ENCODE data around the gene POLD1. TPM values are rescaled to one million over a fixed set of nuclear protein-coding genes. Genes with fewer than 3 reads are reported as not detected.
"Not testable (repeated sequence)": the region's sequence is repeated elsewhere in the genome, so short reads cannot be mapped to it uniquely, and the experiment has no call there.

Gene POLD1
- total RNA-seq, 2 donors from 2014 or later, result 106 to 127 TPM

DNA sequence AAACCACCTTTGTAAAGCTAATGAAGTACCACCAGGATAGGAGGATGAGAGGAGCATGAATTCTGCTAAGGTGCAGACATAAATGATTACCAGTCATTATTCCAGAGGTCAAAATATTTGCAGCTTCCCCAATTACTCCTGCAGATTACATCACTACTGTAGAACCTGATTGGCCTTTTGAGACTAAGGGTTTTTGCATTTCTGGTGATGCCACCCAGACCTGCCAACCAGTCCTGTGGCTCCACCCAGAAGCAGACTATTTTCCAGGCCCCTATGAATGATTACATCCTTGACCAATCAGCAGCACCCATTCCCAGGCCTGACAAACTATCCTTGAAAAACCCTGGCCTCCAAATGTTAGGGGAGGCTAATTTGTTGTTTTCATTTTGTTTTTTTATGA lies 43.8 kb upstream of the POLD1 start:
- H3K4me1 Mint-ChIP-seq, result peaks cover 2% of the 10 kb centered on the region
- Histone ChIP-seq H3K4me3 (ENCODE audit: low read length) (no peak overlapping the region), H3K27me3 (ENCODE audit: control insufficient read depth, insufficient read depth, low read length, poor library complexity, severe bottlenecking) (no peaks in the 10 kb centered on the region), H3K36me3 (ENCODE audit: control insufficient read depth, insufficient read depth, low read length) (no peaks in the 10 kb centered on the region), H3K4me1 (ENCODE audit: control insufficient read depth, insufficient read depth, low read length) (no peaks in the 10 kb centered on the region), H3K27ac (ENCODE audit: low read depth, low read length) (no peak overlapping the region), H3K9ac (ENCODE audit: extremely low read depth, low read length, poor library complexity, severe bottlenecking) (no peak overlapping the region), H3K9me3 (ENCODE audit: control insufficient read depth, low read length) (peaks cover 7% of the 10 kb centered on the region)
- H3K4me3 Mint-ChIP-seq, result no peak overlapping the region
- TF ChIP-seq, protein P1, sequence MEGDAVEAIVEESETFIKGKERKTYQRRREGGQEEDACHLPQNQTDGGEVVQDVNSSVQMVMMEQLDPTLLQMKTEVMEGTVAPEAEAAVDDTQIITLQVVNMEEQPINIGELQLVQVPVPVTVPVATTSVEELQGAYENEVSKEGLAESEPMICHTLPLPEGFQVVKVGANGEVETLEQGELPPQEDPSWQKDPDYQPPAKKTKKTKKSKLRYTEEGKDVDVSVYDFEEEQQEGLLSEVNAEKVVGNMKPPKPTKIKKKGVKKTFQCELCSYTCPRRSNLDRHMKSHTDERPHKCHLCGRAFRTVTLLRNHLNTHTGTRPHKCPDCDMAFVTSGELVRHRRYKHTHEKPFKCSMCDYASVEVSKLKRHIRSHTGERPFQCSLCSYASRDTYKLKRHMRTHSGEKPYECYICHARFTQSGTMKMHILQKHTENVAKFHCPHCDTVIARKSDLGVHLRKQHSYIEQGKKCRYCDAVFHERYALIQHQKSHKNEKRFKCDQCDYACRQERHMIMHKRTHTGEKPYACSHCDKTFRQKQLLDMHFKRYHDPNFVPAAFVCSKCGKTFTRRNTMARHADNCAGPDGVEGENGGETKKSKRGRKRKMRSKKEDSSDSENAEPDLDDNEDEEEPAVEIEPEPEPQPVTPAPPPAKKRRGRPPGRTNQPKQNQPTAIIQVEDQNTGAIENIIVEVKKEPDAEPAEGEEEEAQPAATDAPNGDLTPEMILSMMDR (conservative IDR thresholded peaks at IDR 0.05), result no peak
- H3K27me3 Mint-ChIP-seq (ENCODE audit: insufficient read depth), result peaks cover 5% of the 10 kb centered on the region
- peaks cover 28% of the 10 kb centered on the region for H3K36me3 Mint-ChIP-seq (ENCODE audit: low read depth)
- H3K9me3 Mint-ChIP-seq, result peaks cover 13% of the 10 kb centered on the region
- no peak overlapping the region for H3K27ac Mint-ChIP-seq
- DNase-seq, result no peak

DNA sequence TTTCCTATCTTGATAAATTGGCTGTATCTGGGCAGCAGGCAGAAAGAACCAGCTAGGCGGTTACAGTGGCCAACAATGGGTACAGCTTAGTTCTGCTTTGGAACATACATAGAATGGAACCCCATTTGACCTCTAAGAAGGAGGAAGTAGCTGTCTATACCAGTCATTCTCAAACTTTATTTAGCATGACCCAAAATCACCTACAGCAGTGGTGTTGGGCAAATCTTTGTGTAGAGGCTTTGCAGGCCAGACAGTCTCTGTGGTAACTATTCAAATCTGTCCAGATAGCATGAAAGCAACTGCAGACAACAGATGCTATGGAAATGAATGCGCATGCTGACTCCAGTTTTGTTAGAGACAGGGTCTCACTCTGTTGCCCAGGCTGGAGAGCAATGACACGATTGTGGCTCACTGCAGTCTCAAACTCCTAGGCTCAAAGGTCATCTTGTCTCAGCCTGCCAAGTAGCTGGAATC lies 43.0 kb upstream of the POLD1 start:
- Mint-ChIP-seq H3K9me3 (peaks cover 13% of the 10 kb centered on the region), H3K27me3 (ENCODE audit: insufficient read depth) (peaks cover 3% of the 10 kb centered on the region), H3K27ac (no peak overlapping the region), H3K4me3 (no peak overlapping the region), H3K36me3 (ENCODE audit: low read depth) (peaks cover 30% of the 10 kb centered on the region), H3K4me1 (no peaks in the 10 kb centered on the region)
- H3K27me3 ChIP-seq (ENCODE audit: control insufficient read depth, insufficient read depth, low read length, poor library complexity, severe bottlenecking), result no peaks in the 10 kb centered on the region
- peaks cover 7% of the 10 kb centered on the region for H3K9me3 ChIP-seq (ENCODE audit: control insufficient read depth, low read length)
- H3K27ac ChIP-seq (ENCODE audit: low read depth, low read length), result no peak overlapping the region
- DNase-seq, result no peak
- H3K4me3 ChIP-seq (ENCODE audit: low read length), result no peak overlapping the region
- TF ChIP-seq, protein P1 (conservative IDR thresholded peaks at IDR 0.05), result no peak
- 78 to 93% methylated on average over 3 of the region's 3 CpGs for WGBS, 2 experiments (ENCODE audit: insufficient coverage in 1 of 2, insufficient read length in 1 of 2)
- H3K36me3 ChIP-seq (ENCODE audit: control insufficient read depth, insufficient read depth, low read length), result no peaks in the 10 kb centered on the region
- no peak overlapping the region for H3K9ac ChIP-seq (ENCODE audit: extremely low read depth, low read length, poor library complexity, severe bottlenecking)
- H3K4me1 ChIP-seq (ENCODE audit: control insufficient read depth, insufficient read depth, low read length), result no peaks in the 10 kb centered on the region

DNA sequence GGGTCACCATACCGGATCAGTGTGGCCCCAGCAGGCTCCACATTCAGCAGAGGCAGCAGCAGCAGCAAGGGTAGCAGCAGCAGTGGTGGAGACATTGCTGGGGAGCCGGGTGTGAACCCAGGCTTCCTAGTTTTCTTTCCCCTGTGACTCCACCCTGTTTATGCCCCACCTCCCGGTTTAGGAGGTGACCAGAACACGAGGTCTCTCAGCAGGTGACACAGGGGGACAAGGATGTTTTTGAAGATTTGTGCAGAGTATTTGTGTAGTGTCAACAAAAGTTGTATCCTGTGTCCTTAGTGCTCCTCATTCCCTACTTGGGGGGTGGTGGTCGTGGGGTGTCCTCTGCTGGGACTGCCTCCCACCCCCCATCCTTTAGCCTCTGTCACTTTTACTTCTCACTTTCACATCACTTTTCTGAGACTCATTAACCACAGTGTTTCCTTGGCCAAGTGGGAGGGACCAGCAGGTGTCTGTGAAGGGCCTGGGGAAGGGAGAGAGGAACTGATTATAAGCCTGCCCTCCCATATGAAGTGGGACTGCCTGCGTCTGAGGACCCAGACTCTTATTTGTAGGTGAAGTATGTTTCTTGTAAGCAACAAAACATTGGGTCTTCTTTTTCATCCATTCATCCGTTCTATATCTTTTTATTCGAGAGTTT lies 39.4 kb upstream of the POLD1 start:
- peaks cover 10% of the 10 kb centered on the region for H3K9me3 Mint-ChIP-seq
- H3K4me1 Mint-ChIP-seq, result no peaks in the 10 kb centered on the region
- Histone ChIP-seq H3K4me3 (ENCODE audit: low read length) (no peak overlapping the region), H3K36me3 (ENCODE audit: control insufficient read depth, insufficient read depth, low read length) (no peaks in the 10 kb centered on the region), H3K9me3 (ENCODE audit: control insufficient read depth, low read length) (peaks cover 7% of the 10 kb centered on the region), H3K9ac (ENCODE audit: extremely low read depth, low read length, poor library complexity, severe bottlenecking) (no peak overlapping the region), H3K4me1 (ENCODE audit: control insufficient read depth, insufficient read depth, low read length) (no peaks in the 10 kb centered on the region), H3K27me3 (ENCODE audit: control insufficient read depth, insufficient read depth, low read length, poor library complexity, severe bottlenecking) (no peaks in the 10 kb centered on the region), H3K27ac (ENCODE audit: low read depth, low read length) (no peak overlapping the region)
- DNase-seq, result no peak
- no peak overlapping the region for H3K27ac Mint-ChIP-seq
- 73 to 79% methylated on average over 4 to 8 of the region's 8 CpGs for WGBS, 2 experiments (ENCODE audit: insufficient coverage in 1 of 2, insufficient read length in 1 of 2)
- H3K4me3 Mint-ChIP-seq, result no peak overlapping the region
- no peaks in the 10 kb centered on the region for H3K27me3 Mint-ChIP-seq (ENCODE audit: insufficient read depth)
- TF ChIP-seq, protein P1 (conservative IDR thresholded peaks at IDR 0.05), result no peak
- H3K36me3 Mint-ChIP-seq (ENCODE audit: low read depth), result peaks cover 19% of the 10 kb centered on the region

DNA sequence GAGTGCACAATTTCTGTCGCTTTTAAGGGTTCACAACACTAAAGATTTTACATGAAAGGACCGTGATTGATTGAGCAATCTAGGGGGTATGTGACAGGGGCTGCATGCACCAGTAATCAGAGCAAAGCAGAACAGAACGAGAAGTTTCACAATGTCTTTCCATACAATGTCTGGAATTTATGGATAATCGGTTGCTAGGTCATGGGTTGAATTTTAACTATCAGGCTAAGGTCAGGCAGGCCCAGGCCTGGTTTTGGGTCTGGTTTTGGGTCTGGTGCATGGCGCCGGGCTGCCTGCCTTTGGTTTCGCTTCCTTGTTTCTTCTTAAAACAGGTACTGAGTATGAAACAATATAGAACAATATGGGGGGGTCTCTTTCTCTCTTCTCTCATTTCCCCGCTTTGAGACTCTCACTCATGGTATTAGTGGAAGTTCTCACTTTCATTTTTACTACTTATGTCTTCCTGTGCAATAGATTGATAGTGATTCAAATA lies 37.0 kb upstream of the POLD1 start:
- H3K27me3 Mint-ChIP-seq (ENCODE audit: insufficient read depth); H3K9me3 Mint-ChIP-seq; H3K27ac ChIP-seq (ENCODE audit: low read depth, low read length); H3K27ac Mint-ChIP-seq; H3K27me3 ChIP-seq (ENCODE audit: control insufficient read depth, insufficient read depth, low read length, poor library complexity, severe bottlenecking); H3K4me1 ChIP-seq (ENCODE audit: control insufficient read depth, insufficient read depth, low read length); DNase-seq; H3K4me3 ChIP-seq (ENCODE audit: low read length); H3K36me3 ChIP-seq (ENCODE audit: control insufficient read depth, insufficient read depth, low read length); H3K9ac ChIP-seq (ENCODE audit: extremely low read depth, low read length, poor library complexity, severe bottlenecking); H3K4me1 Mint-ChIP-seq; H3K4me3 Mint-ChIP-seq; H3K9me3 ChIP-seq (ENCODE audit: control insufficient read depth, low read length): not testable (repeated sequence)
- H3K36me3 Mint-ChIP-seq (ENCODE audit: low read depth), result peaks cover 12% of the 10 kb centered on the region
- WGBS, 2 experiments (ENCODE audit: insufficient coverage in 1 of 2, insufficient read length in 1 of 2), result 76 to 83% methylated on average over 2 to 7 of the region's 8 CpGs
